Activated CD4-positive, alpha-beta T cell treated with anti-CD3 and anti-CD28 coated beads, Interleukin-2, Interleukin-6, amounts not matched to agents 100 ng/mL and 50 ng/mL, durations not matched to agents 16 hours and 8 hours (primary cell): Measurements from ENCODE around the gene POFUT1.

ENCODE experiments used
- DNase-seq: peaks from one replicate; pipeline ENCODE4 v3.0.0-alpha.2; 2020

Gene POFUT1

DNA sequence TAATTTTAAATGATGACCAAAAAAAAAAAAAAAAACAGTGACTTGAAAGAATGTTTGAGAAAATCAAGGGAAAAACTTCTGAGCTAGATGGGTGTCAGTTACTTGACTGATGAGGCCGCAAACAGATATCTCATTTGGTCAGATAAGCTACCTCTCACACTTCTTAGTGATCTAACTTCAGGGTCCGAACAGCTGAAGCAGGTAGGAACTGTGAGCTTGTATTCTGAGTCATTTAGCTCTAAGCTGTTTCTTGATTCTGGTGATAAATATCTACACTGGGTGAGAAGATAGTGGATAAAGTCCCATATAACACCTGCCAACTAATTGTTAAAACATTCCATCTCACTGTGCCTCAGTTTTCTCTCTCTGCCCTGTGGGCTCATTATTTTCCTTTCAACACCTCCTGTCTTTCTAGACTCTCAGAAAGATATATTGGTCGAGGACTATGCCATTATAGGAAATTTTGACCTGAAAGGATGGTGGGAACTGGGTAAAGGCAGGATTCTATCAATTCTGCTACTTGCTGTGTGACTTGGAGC is 77.5 kb downstream of the POFUT1 start:
- peak; percentile 74 for DNase-seq

DNA sequence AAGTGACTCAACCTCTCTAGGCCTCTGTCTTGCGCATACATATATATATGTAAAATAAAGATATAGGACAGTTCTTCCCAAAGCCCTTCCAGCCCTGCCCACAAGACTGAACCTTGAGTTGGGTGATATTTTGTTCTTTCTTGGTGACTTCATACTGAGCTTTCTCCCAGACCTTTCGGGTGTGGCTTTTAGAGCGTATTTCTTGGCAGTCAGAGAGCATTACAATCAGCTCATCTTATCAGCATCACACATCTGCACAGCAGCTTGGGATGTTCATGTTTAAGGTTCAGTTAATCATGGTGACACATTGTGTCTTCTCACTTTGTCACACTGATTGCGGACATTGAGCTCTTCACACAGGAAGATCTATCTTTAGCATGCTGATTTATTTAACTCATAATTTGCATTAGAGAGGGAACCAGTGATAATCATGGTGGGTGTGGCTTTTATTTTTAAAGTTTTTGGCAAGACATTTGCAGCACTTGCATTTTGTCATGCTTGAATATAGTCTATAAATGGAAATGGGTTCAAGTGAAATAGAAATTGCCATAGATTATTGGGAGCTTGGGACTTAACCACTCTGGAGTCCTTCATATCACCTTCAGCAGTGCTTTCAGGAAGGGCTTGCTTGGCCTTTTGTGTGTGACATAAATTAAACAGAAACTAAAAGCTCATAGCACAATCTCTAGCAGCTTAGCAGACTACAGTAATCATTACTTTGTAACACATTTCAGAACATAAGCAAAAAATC is 78.1 kb downstream of the POFUT1 start:
- DNase-seq: peak; percentile 86

DNA sequence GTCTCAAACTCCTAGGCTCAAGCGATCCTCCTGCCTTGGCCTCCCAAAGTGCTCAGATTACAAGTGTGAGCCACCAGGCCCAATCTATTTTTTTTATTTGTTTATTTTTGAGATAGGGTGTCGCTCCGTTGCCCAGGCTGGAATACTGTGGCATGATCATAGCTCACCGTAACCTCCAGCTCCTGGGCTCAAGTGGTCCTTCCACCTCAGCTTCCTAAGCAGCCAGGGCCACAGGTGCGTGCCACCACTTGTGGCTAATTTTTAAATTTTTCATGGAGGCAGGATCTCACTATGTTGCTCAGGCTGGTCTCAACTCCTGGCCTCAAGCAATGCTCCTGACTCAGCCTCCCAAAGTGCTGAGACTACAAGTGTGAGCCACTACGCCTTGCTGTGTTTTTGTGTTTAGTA is 79.6 kb downstream of the POFUT1 start:
- DNase-seq: no peak
